SU-DHL-6 (cell line): ENCODE results near the gene RUNX2.

Experiments used
- H2AFZ ChIP-seq: fragments of 200-600 bp; sonication (generic); 2 replicates; pipeline ENCODE4 v1.6.1; 2014; ENCODE audit warnings: low read depth, mild to moderate bottlenecking, moderate library complexity, mixed read lengths, antibody characterized with exemption, low read length; ENCODE audit not compliant: severe bottlenecking
- H3F3A ChIP-seq: fragments of 200-600 bp; shearing (Covaris generic); 2 replicates; pipeline ENCODE4 v1.6.0; 2016; ENCODE audit warnings: antibody characterized with exemption, mild to moderate bottlenecking; ENCODE audit not compliant: insufficient read depth
- H3K27ac ChIP-seq: fragments of 200-600 bp; sonication (generic); 2 replicates; pipeline ENCODE4 v1.5.1; 2016; ENCODE audit warnings: low read depth, mild to moderate bottlenecking, low read length, moderate library complexity, mixed read lengths
- H3K27me3 ChIP-seq: fragments of 200-600 bp; sonication (generic), shearing (Covaris generic); 2 replicates; pipeline ENCODE4 v1.6.0; 2014; ENCODE audit warnings: mild to moderate bottlenecking, low read length
- H3K36me3 ChIP-seq: fragments of 200-600 bp; sonication (generic); 2 replicates; pipeline ENCODE4 v1.6.1; 2014; ENCODE audit warnings: mild to moderate bottlenecking, low read length, mixed read lengths
- H3K4me2 ChIP-seq: fragments of 300-600, 200-600 bp; shearing (Covaris generic), sonication (generic); 2 replicates; pipeline ENCODE4 v1.6.0; 2014; ENCODE audit warnings: low read length, low read depth, mild to moderate bottlenecking; ENCODE audit not compliant: poor library complexity, severe bottlenecking
- H3K4me3 ChIP-seq: fragments of 200-600 bp; sonication (generic); 2 replicates; pipeline ENCODE4 v1.5.1; 2014; ENCODE audit warnings: antibody characterized with exemption, low read length, mild to moderate bottlenecking, mixed read lengths; ENCODE audit not compliant: insufficient read depth, poor library complexity, severe bottlenecking
- H3K79me2 ChIP-seq: fragments of 200-600 bp; sonication (generic); 2 replicates; pipeline ENCODE4 v1.6.1; 2014; ENCODE audit warnings: mild to moderate bottlenecking, low read length, moderate library complexity; ENCODE audit not compliant: insufficient read depth
- H3K9ac ChIP-seq: fragments of 200-600 bp; sonication (generic); 2 replicates; pipeline ENCODE4 v1.7.0; 2014; ENCODE audit warnings: mild to moderate bottlenecking, low read length
- H3K9me2 ChIP-seq: fragments of 200-600 bp; sonication (generic); replicated peaks from 2 replicates; pipeline ENCODE4 v1.6.1; 2014; ENCODE audit warnings: low read length; ENCODE audit not compliant: insufficient read depth
- H3K9me3 ChIP-seq: fragments of 200-600 bp; sonication (generic); 2 replicates; pipeline ENCODE4 v1.6.1; 2014; ENCODE audit warnings: low read length, mixed read lengths; ENCODE audit not compliant: insufficient read depth
- H4K20me1 ChIP-seq: fragments of 200-600 bp; sonication (generic); 2 replicates; pipeline ENCODE4 v1.6.1; 2014; ENCODE audit warnings: low read depth, mild to moderate bottlenecking, antibody characterized with exemption, low read length, moderate library complexity, mixed read lengths
- CTCF ChIP-seq: fragments of 200-600 bp; sonication (generic); IDR thresholded peaks from one replicate; pipeline ENCODE4 v1.5.1; 2017; ENCODE audit warnings: antibody characterized with exemption, mild to moderate bottlenecking, low read length, moderate library complexity; ENCODE audit not compliant: insufficient read depth, poor library complexity, severe bottlenecking
- EZH2phosphoT487 ChIP-seq: fragments of 200-600 bp; sonication (generic), shearing (Covaris generic); conservative IDR thresholded peaks from 2 replicates; pipeline ENCODE4 v1.6.1; 2018; ENCODE audit warnings: mild to moderate bottlenecking, antibody characterized with exemption, low read length, moderate library complexity, mixed read lengths

RUNX2 gene

DNA sequence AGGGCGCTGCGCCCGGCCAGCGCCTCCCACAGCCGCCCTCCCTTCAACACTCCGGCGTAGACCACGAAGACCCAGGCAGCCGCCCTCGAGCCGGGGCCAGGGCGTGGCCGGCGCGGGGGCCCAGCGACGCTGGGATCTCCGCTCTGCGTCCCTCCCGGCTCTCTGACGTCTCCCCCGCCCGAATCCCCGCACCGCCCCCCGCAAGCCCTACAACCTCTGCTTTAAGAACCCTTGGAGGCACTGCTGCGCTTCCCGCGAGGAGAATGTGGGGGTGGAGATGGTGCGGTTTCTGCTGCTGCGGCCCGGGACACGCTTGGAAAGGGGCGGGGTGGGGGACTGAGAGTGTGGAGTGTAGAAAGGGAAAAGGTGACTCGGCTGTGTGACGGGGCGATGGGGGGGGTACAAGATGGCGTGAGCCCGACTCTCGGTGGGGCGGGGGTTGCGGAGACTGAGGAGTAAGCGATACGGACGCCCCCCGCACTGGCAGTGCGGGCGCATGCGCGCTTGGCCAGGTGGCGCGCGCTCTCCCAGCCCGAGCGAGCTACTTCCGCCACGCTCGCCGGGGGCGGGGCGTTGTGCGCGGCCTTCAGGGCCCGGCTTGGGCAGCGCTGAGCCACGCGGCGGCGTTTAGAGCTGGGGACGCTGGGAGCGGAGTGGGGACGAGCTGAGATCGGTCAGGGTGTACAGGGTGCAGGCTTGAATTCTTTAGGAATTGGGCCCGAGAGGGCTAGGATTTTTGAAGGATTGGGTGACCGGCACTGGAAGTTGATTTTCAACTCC is 49.6 kb downstream of the RUNX2 start, which contains the start of gene SUPT3H:
Gene SUPT3H, minus strand, starts transcription at position 381 of the 780 bp plus-strand sequence.
- Histone ChIP-seq H3K9ac (peak within 1 kb of the TSS; percentile 88), H3K27me3 (no peaks in the 10 kb centered on the region), H3K79me2 (0 out of 2 replicates have a peak, but pooled peaks cover 4% of the 10 kb centered on the region), H3K9me2 (no peaks in the 10 kb centered on the region), H2AFZ (peak within 1 kb of the TSS; percentile 93), H3K4me3 (peak within 1 kb of the TSS; percentile 83), H3F3A (peaks cover 5% of the 10 kb centered on the region; the same call in 1 of the 2 replicates), H4K20me1 (no peaks in the 10 kb centered on the region), H3K4me2 (peak within 1 kb of the TSS; percentile 62), H3K27ac (peak within 1 kb of the TSS; percentile 76), H3K9me3 (no peaks in the 10 kb centered on the region), H3K36me3 (no peaks in the 10 kb centered on the region)
- TF ChIP-seq CTCF (no peak), EZH2phosphoT487 (no peak)

DNA sequence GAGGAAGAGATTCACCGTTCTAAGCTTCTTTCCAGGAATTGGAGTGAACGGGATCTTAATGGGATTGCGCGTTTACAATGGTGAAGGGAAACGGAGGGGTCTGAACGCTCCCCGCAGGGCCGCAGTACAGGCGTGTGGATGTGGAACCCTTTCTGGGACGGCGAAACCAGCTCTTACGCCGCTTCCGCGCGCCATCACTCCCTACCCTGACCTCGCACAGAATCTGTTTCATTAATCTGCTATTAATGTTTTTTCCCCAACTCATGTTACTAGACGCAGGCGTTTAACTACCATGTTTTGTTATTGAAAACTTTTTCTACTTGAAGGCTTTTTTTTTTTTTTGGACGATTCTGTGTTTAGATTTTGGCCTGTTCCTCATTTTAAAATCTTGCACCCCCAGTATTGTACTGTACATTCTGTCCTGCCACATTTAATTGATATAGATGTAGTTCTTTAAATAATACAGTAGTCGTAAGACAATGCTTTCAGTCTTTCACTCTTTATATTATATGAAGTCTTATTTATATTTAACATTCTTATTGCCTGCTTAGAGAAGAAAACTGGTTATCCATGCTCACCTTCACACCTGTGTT is 50.3 kb downstream of the RUNX2 start:
- H3K9me3 ChIP-seq: no peaks in the 10 kb centered on the region
- H3K27me3 ChIP-seq: no peaks in the 10 kb centered on the region
- no peak for TF ChIP-seq EZH2phosphoT487
- TF ChIP-seq CTCF: no peak
- H3F3A ChIP-seq: peaks cover 5% of the 10 kb centered on the region; the same call in 1 of the 2 replicates
- H3K79me2 ChIP-seq: 0 out of 2 replicates have a peak, but pooled peaks cover 4% of the 10 kb centered on the region
- no peaks in the 10 kb centered on the region for H4K20me1 ChIP-seq
- H3K36me3 ChIP-seq: no peaks in the 10 kb centered on the region
- H3K27ac ChIP-seq: peak overlapping the region; percentile 76
- H3K9ac ChIP-seq: peak overlapping the region; percentile 88
- H3K9me2 ChIP-seq: no peaks in the 10 kb centered on the region
- peak overlapping the region; percentile 78 for H2AFZ ChIP-seq
- peak overlapping the region; percentile 62 for H3K4me2 ChIP-seq
- peak overlapping the region; percentile 83 for H3K4me3 ChIP-seq

DNA sequence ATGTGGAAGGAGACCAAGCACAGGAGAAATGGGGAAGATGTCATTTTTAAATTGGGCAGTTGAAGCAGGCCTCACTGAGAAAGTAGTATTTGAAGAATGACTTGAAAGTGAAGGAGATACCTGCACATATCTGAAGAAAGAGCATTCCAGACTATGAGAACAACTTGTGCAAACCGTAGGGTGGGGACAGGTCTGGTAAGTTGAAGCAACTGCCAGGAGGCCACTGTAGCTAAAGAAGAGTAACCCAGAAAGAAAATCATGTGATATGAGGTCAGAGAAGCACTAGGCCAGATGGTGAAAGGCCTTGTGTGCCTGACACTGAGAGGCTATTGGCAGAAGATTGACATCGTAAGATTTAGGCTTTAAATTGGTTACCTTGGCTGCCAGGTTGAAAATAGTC is 54.3 kb downstream of the RUNX2 start:
- no peaks in the 10 kb centered on the region for H4K20me1 ChIP-seq
- no peak overlapping the region for H3K9ac ChIP-seq
- no peak overlapping the region for H2AFZ ChIP-seq
- no peaks in the 10 kb centered on the region for H3K9me3 ChIP-seq
- no peaks in the 10 kb centered on the region for H3K36me3 ChIP-seq
- H3K4me2 ChIP-seq: no peak overlapping the region
- no peaks in the 10 kb centered on the region for H3F3A ChIP-seq
- H3K27me3 ChIP-seq: no peaks in the 10 kb centered on the region
- no peak for TF ChIP-seq EZH2phosphoT487
- no peak for TF ChIP-seq CTCF
- H3K79me2 ChIP-seq: no peaks in the 10 kb centered on the region
- no peak overlapping the region for H3K27ac ChIP-seq
- H3K4me3 ChIP-seq: no peak overlapping the region
- no peaks in the 10 kb centered on the region for H3K9me2 ChIP-seq
